ENCODE results near the gene SHMT2. TPM values are rescaled to one million over a fixed set of nuclear protein-coding genes. Genes with fewer than 3 reads are reported as not detected.

SHMT2 gene
- total RNA-seq, 4 donors from 2014 or later, result 41.3 to 107 (median 46.4) TPM

DNA sequence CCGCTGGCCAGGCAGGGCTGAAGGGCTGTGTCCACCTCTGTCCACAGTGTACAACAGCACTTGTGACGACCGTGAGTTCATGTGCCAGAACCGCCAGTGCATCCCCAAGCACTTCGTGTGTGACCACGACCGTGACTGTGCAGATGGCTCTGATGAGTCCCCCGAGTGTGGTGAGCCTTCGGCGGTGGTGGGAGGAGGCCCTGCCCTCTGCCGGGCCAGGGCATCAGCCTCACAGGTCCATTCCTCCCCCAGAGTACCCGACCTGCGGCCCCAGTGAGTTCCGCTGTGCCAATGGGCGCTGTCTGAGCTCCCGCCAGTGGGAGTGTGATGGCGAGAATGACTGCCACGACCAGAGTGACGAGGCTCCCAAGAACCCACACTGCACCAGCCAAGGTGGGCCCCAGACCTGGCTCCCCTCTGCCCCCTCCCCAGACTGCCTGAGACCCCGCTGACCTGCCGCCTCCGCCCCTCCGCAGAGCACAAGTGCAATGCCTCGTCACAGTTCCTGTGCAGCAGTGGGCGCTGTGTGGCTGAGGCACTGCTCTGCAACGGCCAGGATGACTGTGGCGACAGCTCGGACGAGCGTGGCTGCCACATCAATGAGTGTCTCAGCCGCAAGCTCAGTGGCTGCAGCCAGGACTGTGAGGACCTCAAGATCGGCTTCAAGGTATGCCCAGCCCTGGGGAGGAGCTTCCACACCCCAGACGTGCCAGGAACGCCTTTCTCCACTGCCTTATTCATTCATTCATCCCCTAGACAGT lies 33.7 kb upstream of the SHMT2 start:
- no peak overlapping the region for H3K27ac ChIP-seq

DNA sequence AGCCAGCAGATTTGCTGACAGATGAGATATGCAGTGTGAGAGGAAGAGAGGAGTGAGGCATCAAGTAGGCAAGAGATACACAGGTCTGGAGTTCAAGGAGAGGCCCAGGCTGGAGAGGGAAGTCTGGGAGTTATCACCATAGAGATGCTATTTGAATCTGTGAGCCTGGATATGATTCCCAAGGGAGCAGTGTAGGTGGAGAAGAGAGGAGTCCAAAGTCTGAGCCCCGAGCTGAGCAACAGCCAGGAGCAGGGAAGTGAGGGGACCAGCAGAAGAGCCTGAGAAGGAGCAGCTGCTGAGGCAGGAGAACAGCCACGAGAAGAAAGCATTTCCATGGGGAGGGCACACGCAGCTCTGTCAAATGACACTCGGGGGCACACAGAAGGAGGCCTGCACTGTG lies 33.1 kb upstream of the SHMT2 start:
- intact Hi-C loops (cut with DNase I; ENCODE audit: low total_unique reads), result no loop called here
- in situ Hi-C loops (cut with MboI; ENCODE audit: low sequenced_read_pairs in 4 of 4), result no loop called here

More for the DNA sequence above, 33.7 kb upstream of the SHMT2 start:
- no peaks in the 10 kb centered on the region for H3K9me3 ChIP-seq
- H3K4me3 ChIP-seq, result no peak overlapping the region
- intact Hi-C loops (cut with DNase I; ENCODE audit: low total_unique reads) (no loop called here), in situ Hi-C loops (cut with MboI; ENCODE audit: low sequenced_read_pairs in 4 of 4) (no loop called here)
- H3K36me3 ChIP-seq, result peaks cover 0 to 5% of the 10 kb centered on the region in 2 donors
- TF ChIP-seq, protein P1, sequence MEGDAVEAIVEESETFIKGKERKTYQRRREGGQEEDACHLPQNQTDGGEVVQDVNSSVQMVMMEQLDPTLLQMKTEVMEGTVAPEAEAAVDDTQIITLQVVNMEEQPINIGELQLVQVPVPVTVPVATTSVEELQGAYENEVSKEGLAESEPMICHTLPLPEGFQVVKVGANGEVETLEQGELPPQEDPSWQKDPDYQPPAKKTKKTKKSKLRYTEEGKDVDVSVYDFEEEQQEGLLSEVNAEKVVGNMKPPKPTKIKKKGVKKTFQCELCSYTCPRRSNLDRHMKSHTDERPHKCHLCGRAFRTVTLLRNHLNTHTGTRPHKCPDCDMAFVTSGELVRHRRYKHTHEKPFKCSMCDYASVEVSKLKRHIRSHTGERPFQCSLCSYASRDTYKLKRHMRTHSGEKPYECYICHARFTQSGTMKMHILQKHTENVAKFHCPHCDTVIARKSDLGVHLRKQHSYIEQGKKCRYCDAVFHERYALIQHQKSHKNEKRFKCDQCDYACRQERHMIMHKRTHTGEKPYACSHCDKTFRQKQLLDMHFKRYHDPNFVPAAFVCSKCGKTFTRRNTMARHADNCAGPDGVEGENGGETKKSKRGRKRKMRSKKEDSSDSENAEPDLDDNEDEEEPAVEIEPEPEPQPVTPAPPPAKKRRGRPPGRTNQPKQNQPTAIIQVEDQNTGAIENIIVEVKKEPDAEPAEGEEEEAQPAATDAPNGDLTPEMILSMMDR (IDR thresholded peaks at IDR 0.05 in 4 of 5, conservative IDR thresholded peaks at IDR 0.05 in 1 of 5), result no peak
- no peak for TF ChIP-seq POLR2A (IDR thresholded peaks at IDR 0.05)
- H3K27me3 ChIP-seq, result no peaks in the 10 kb centered on the region
- no peak for DNase-seq
- no peaks in the 10 kb centered on the region for H3K4me1 ChIP-seq
- ATAC-seq, result no peak

DNA sequence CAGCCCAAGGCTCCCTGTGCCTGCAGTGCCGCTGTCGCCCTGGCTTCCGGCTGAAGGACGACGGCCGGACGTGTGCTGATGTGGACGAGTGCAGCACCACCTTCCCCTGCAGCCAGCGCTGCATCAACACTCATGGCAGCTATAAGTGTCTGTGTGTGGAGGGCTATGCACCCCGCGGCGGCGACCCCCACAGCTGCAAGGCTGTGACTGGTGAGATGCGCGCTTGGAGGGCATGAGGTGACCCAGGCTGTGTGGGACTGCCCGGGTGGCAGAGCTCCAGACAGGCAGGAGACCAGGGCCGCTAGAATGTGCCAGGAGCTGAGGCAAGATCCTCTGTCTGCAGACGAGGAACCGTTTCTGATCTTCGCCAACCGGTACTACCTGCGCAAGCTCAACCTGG lies 32.6 kb upstream of the SHMT2 start:
- ATAC-seq (no peak), DNase-seq (no peak)
- no peaks in the 10 kb centered on the region for H3K27me3 ChIP-seq
- peaks cover 0 to 5% of the 10 kb centered on the region in 2 donors for H3K36me3 ChIP-seq
- no peaks in the 10 kb centered on the region for H3K9me3 ChIP-seq
- no peak overlapping the region for H3K4me3 ChIP-seq
- intact Hi-C loops (cut with DNase I; ENCODE audit: low total_unique reads), result no loop called here
- TF ChIP-seq, protein P1 (IDR thresholded peaks at IDR 0.05 in 4 of 5, conservative IDR thresholded peaks at IDR 0.05 in 1 of 5), result no peak
- no peak for TF ChIP-seq POLR2A (IDR thresholded peaks at IDR 0.05)
- H3K4me1 ChIP-seq, result no peaks in the 10 kb centered on the region
- H3K27ac ChIP-seq, result no peak overlapping the region
- in situ Hi-C loops (cut with MboI; ENCODE audit: low sequenced_read_pairs in 4 of 4), result no loop called here

More for the DNA sequence above, 33.1 kb upstream of the SHMT2 start:
- DNase-seq (no peak), ATAC-seq (no peak)
- Histone ChIP-seq H3K4me3 (no peak overlapping the region), H3K4me1 (no peaks in the 10 kb centered on the region), H3K27me3 (no peaks in the 10 kb centered on the region), H3K9me3 (no peaks in the 10 kb centered on the region), H3K27ac (no peak overlapping the region), H3K36me3 (peaks cover 0 to 5% of the 10 kb centered on the region in 2 donors)
- TF ChIP-seq, protein P1 (IDR thresholded peaks at IDR 0.05 in 4 of 5, conservative IDR thresholded peaks at IDR 0.05 in 1 of 5), result no peak
- no peak for TF ChIP-seq POLR2A (IDR thresholded peaks at IDR 0.05)

DNA sequence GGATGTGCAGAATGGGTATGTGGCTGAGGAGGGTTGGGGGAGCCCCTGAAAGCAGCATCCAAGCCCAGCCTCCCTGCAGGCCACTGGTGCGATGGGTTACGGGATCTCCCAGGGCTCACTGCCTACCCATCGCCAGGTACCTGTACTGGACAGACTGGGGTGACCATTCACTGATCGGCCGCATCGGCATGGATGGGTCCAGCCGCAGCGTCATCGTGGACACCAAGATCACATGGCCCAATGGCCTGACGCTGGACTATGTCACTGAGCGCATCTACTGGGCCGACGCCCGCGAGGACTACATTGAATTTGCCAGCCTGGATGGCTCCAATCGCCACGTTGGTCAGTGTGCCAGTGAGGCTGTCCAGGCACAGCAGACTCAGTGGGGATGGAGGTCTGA lies 31.2 kb upstream of the SHMT2 start:
- Histone ChIP-seq H3K4me1 (no peaks in the 10 kb centered on the region), H3K36me3 (peaks cover 0 to 5% of the 10 kb centered on the region in 2 donors), H3K27ac (no peak overlapping the region), H3K9me3 (no peaks in the 10 kb centered on the region), H3K4me3 (no peak overlapping the region), H3K27me3 (no peaks in the 10 kb centered on the region)
- in situ Hi-C loops (cut with MboI; ENCODE audit: low sequenced_read_pairs in 4 of 4), result no loop called here
- ATAC-seq (no peak), DNase-seq (no peak)
- intact Hi-C loops (cut with DNase I; ENCODE audit: low total_unique reads), result no loop called here
- TF ChIP-seq, protein P1 (IDR thresholded peaks at IDR 0.05 in 4 of 5, conservative IDR thresholded peaks at IDR 0.05 in 1 of 5), result no peak
- no peak for TF ChIP-seq POLR2A (IDR thresholded peaks at IDR 0.05)

Data from gastrocnemius medialis (tissue), 4 donors.